Kidney (tissue), 14 donors: ENCODE data around the gene LPXN. TPM values are rescaled to one million over a fixed set of nuclear protein-coding genes. Genes with fewer than 3 reads are reported as not detected.
"Not testable (repeated sequence)": the region's sequence is repeated elsewhere in the genome, so short reads cannot be mapped to it uniquely, and the experiment has no call there.

Experiments
- DNase-seq, 5 donors: peaks; one replicate each; pipeline ENCODE4 v3.0.0-alpha.2; 2013 to 2020
- FAIRE-seq: peaks from 2 replicates; lab custom pipeline; 2012; peaks lifted over from hg19 to GRCh38; lab: Jason Lieb, UNC
- H3K27ac ChIP-seq, 2 donors: one replicate each; pipeline ENCODE4 v1.7.0; 2013; ENCODE audit warnings: low read depth in 2 of 2, low read length in 2 of 2, inconsistent platforms in 1 of 2
- H3K27me3 ChIP-seq: one replicate; pipeline ENCODE4 v1.7.1; 2013; ENCODE audit warnings: low read length, inconsistent platforms; ENCODE audit not compliant: control insufficient read depth, insufficient read depth
- H3K36me3 ChIP-seq, 3 donors: one replicate each; pipeline versions ENCODE4 v1.7.0 to v1.7.1; 2013; ENCODE audit warnings: low read length in 3 of 3, control low read depth in 1 of 3, inconsistent platforms in 1 of 3; ENCODE audit not compliant: insufficient read depth in 3 of 3, control insufficient read depth in 2 of 3
- H3K4me1 ChIP-seq, 3 donors: one replicate each; pipeline versions ENCODE4 v1.7.0 to v1.7.1; 2013; ENCODE audit warnings: low read length in 3 of 3, inconsistent platforms in 1 of 3, low read depth in 1 of 3; ENCODE audit not compliant: control insufficient read depth in 2 of 3, insufficient read depth in 2 of 3
- H3K4me3 ChIP-seq, 3 donors: one replicate each; pipeline versions ENCODE4 v1.7.0 to v1.8.1; 2013; ENCODE audit warnings: low read length in 3 of 3, control low read depth in 1 of 3, inconsistent platforms in 1 of 3
- H3K9ac ChIP-seq, 3 donors: one replicate each; pipeline versions ENCODE4 v1.7.0 to v1.7.1; 2013; ENCODE audit warnings: low read length in 3 of 3, control low read depth in 1 of 3, inconsistent platforms in 1 of 3
- H3K9me3 ChIP-seq, 3 donors: one replicate each; pipeline versions ENCODE4 v1.7.0 to v1.7.1; 2013; ENCODE audit warnings: low read length in 3 of 3, control low read depth in 1 of 3, inconsistent platforms in 1 of 3; ENCODE audit not compliant: control insufficient read depth in 2 of 3, insufficient read depth in 1 of 3
- intact Hi-C: fragments of 100-400 bp; cut with DNase I; formaldehyde crosslinking; loops from one replicate; pipeline ENCODE4 v1.11.1; 2022
- polyA plus RNA-seq: library from polyadenylated mRNA; stranded (reverse); fragments of 350-450 nt; fragmentation: Illumina TruSeq; extraction: RNeasy Lipid Tissue Mini Kit (QIAGEN cat#74804); gene quantifications from one replicate; pipeline ENCODE4 v1.2.3, GENCODE V29; 2014; ENCODE audit warnings: low read depth, low replicate concordance; ENCODE audit not compliant: insufficient read depth
- total RNA-seq: library from RNA; stranded (reverse); fragmentation: NEBNext Ultra II Directional; extraction: Animal tissue kit (Norgen Biotek cat#: 25700); gene quantifications from one replicate; pipeline ENCODE4 v1.2.1, GENCODE V29; 2021
- TF ChIP-seq, protein P1 (sequence below): IDR thresholded peaks from 3 replicates; pipeline ENCODE4 v1.5.1; 2012; ENCODE audit warnings: mild to moderate bottlenecking, moderate library complexity, borderline replicate concordance; ENCODE audit not compliant: insufficient read depth; ENCODE audit errors: extremely low read depth
- donor health status: control.
- donor health status: control.
- donor health status: control.
- donor health status: control.
- donor health status: control.
- donor health status: DM: yes; HTN: yes; CAD: no.
- donor health status: Normal renal cell carcinoma (clear cell type).

Gene LPXN
- total and polyA plus RNA-seq, 2 donors from 2014 or later: 8.0 to 16.8 TPM

DNA sequence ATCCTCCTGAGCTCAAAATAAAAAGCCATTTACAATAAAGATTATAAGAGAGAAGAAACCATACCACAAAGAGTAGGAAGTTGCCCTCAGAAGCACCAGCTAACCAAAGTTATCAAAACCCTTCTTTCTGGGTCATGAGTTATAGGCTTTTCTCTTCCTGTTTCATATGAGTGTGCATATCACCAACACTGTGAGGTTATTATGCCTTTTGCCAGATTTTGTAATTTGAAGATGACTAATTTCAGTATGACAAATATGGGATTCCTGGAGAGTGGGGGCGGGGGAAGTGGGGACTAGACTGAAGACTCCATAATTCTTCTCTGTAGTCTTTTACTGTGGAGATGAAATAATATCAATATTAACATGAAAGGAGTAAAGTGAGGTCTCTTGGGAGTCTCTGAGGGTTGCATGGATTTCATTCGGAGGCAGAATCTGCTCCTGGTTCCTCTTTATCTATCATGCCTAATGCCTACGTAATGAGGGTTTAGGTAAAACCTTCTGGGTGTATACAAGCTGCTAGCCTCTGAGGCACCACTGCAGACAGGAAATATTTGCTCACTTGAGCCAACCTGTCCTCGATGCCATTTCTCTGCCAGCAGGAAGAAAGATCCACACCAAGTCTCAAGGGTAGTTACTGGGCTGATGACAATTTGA, 2.1 kb downstream of the LPXN start:
- Histone ChIP-seq H3K9me3 (no peaks in the 10 kb centered on the region), H3K27ac (peak overlapping the region in 1 of 2 donors; percentile 7), H3K9ac (no peak overlapping the region), H3K4me3 (no peak overlapping the region), H3K36me3 (peaks cover 0 to 4% (median 3%) of the 10 kb centered on the region in 3 donors), H3K27me3 (no peaks in the 10 kb centered on the region), H3K4me1 (peaks cover 2 to 23% (median 22%) of the 10 kb centered on the region in 3 donors)
- no peak for DNase-seq
- TF ChIP-seq, protein P1, sequence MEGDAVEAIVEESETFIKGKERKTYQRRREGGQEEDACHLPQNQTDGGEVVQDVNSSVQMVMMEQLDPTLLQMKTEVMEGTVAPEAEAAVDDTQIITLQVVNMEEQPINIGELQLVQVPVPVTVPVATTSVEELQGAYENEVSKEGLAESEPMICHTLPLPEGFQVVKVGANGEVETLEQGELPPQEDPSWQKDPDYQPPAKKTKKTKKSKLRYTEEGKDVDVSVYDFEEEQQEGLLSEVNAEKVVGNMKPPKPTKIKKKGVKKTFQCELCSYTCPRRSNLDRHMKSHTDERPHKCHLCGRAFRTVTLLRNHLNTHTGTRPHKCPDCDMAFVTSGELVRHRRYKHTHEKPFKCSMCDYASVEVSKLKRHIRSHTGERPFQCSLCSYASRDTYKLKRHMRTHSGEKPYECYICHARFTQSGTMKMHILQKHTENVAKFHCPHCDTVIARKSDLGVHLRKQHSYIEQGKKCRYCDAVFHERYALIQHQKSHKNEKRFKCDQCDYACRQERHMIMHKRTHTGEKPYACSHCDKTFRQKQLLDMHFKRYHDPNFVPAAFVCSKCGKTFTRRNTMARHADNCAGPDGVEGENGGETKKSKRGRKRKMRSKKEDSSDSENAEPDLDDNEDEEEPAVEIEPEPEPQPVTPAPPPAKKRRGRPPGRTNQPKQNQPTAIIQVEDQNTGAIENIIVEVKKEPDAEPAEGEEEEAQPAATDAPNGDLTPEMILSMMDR: no peak
- FAIRE-seq: no peak
- intact Hi-C loops: no loop called here

DNA sequence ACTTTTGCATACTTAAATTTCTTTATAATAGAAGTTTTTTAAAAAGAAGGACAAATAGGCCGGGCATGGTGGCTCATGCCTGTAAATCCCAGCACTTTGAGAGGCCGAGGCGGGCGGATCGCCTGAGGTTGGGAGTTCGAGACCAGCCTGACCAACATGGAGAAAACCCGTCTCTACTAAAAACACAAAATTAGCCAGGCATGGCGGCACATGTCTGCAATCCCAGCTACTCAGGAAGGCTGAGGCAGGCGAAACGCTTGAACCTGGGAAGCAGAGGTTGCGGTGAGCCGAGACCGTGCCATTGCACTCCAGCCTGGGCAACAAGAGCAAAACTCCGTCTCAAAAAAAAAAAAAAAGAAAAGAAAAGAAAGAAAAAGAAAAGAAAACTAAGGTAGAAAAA, 2.8 kb downstream of the LPXN start:
- FAIRE-seq, H3K9ac ChIP-seq, H3K36me3 ChIP-seq, H3K27me3 ChIP-seq, DNase-seq, H3K4me3 ChIP-seq, intact Hi-C loops, H3K9me3 ChIP-seq, H3K27ac ChIP-seq: not testable (repeated sequence)
- peaks cover 2 to 23% (median 22%) of the 10 kb centered on the region in 3 donors for H3K4me1 ChIP-seq

DNA sequence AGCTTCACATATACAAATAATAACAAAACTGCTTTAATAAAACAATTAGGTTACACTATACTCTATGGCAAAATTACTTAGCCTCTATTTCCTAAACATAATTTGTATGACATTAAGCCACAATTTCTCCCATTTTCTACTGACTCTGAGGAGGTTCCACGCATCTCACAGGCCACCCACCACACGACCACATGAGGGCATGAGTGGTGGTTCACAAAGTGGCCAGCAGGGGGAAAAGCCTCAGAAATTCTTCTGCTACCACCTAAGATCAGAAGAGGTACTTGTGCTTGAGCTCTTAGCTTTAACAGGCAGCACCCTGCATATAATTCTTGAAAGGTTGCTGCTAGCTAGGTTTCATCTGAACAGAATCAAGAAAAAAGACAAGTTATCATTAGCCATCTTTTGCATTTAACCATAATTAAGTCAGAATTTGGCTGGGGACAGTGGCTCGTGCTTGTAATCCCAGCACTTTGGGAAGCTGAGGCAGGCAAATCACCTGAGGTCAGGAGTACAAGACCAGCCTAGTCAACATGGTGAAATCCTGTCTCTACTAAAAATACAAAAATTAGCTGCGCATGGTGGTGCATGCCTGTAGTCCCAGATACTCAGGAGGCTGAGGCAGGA, 7.7 kb downstream of the LPXN start:
- H3K9ac ChIP-seq: no peak overlapping the region
- H3K4me1 ChIP-seq: no peaks in the 10 kb centered on the region
- H3K27me3 ChIP-seq: no peaks in the 10 kb centered on the region
- H3K4me3 ChIP-seq: no peak overlapping the region
- TF ChIP-seq, protein P1: peak; percentile 57
- FAIRE-seq: no peak
- peak in 3 of 5 donors; percentile 46 to 57 (median 54) for DNase-seq
- H3K36me3 ChIP-seq: peaks cover 0 to 11% (median 7%) of the 10 kb centered on the region in 3 donors
- no peaks in the 10 kb centered on the region for H3K9me3 ChIP-seq
- intact Hi-C loops: no loop called here
- no peak overlapping the region for H3K27ac ChIP-seq

DNA sequence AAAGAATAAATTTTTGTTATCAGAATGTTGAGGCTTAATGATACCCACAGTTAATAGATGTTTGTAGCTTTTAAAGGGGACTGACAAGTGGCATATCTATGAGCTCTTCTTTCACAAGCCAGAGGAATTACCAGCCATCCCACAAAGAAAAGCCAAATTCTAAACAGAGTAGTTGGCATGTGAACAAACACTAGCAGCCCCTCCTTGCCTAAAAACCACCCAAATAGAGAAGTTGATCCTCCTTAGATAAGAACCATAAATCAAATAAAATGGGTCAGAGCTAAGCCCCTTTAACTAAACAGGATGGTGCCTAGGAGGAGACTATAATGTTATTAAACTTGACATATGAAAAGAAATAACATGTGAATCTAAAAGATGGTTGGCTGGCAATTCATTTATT, 11.4 kb downstream of the LPXN start:
- peaks cover 0 to 15% (median 12%) of the 10 kb centered on the region in 3 donors for H3K36me3 ChIP-seq
- H3K27ac ChIP-seq: no peak overlapping the region
- FAIRE-seq: no peak
- DNase-seq: no peak
- TF ChIP-seq, protein P1: no peak
- intact Hi-C loops: no loop called here
- peaks cover 0 to 20% (median 10%) of the 10 kb centered on the region in 3 donors for H3K4me1 ChIP-seq
- H3K9me3 ChIP-seq: no peaks in the 10 kb centered on the region
- H3K27me3 ChIP-seq: no peaks in the 10 kb centered on the region
- no peak overlapping the region for H3K4me3 ChIP-seq
- H3K9ac ChIP-seq: no peak overlapping the region
